Smooth muscle cell of the umbilical artery (primary cell): ENCODE data around the gene SAGE1. TPM values are rescaled to one million over a fixed set of nuclear protein-coding genes. Genes with fewer than 3 reads are reported as not detected.

Experiments used
- total RNA-seq: library from RNA; depleted of rRNA; stranded (reverse); fragments of >200 nt; gene quantifications from 2 replicates; pipeline ENCODE4 v1.2.3, GENCODE V29; 2014

The SAGE1 gene
- not detected in 2 replicates for total RNA-seq

GRCh38 chrX:135893294-135893817 is at the start of gene SAGE1, which contains the start of gene CT45A10:
Gene SAGE1 (plus strand): TSS chrX:135893716. CDS start chrX:135896243, 2,527 bp downstream.
Gene CT45A10 (minus strand): TSS chrX:135893444. CDS start chrX:135885344, 8,100 bp downstream.

DNA sequence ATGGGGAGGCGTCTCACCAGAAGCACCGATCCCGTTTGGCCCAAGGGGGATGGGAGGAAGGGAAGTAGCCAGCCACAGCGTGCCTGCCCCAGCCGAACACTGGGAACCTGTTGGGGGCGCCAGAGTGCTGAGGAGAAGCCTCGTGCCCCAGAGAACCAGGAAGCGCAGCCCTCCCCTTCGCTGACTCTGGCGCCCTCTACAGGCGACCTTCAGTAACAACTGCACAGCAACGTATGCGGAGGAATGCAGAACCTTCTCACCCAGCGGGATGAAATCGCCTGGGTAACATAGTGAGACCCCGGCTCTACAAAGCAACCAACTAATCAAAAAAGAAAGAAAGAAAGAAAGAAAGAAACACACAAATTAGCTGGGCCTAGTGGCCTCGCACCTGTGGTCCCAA is 39.1 kb upstream of the SAGE1 start, which contains the start of gene CT45A8:
CT45A8 (minus strand) TSS at position 101 of the 400 bp plus-strand sequence. CDS start 3,755 bp downstream, outside the sequence.

DNA sequence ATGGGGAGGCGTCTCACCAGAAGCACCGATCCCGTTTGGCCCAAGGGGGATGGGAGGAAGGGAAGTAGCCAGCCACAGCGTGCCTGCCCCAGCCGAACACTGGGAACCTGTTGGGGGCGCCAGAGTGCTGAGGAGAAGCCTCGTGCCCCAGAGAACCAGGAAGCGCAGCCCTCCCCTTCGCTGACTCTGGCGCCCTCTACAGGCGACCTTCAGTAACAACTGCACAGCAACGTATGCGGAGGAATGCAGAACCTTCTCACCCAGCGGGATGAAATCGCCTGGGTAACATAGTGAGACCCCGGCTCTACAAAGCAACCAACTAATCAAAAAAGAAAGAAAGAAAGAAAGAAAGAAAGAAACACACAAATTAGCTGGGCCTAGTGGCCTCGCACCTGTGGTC is 21.8 kb upstream of the SAGE1 start, which contains the start of gene CT45A9:
CT45A9 (minus strand) TSS at position 101 of the 400 bp plus-strand sequence. CDS start 3,751 bp downstream, outside the sequence.

Other genes starting within 250 kb of the SAGE1 start
- not detected in 2 replicates for gene CT45A1, start 180.1 kb upstream of the SAGE1 start, total RNA-seq
- gene CT45A3, start 125.5 kb upstream of the SAGE1 start, total RNA-seq = not detected in 2 replicates
- not detected in 2 replicates for gene CT45A5, start 108.2 kb upstream of the SAGE1 start, total RNA-seq
- not detected in 2 replicates for gene CT45A6, start 90.9 kb upstream of the SAGE1 start, total RNA-seq
- gene CT45A2, start 73.7 kb upstream of the SAGE1 start, total RNA-seq = not detected in 2 replicates
- not detected in 2 replicates for gene CT45A7, start 56.4 kb upstream of the SAGE1 start, total RNA-seq
- gene CT45A8, start 39.2 kb upstream of the SAGE1 start, total RNA-seq = not detected in 2 replicates
- not detected in 2 replicates for gene CT45A9, start 21.9 kb upstream of the SAGE1 start, total RNA-seq
- not detected in 2 replicates for gene CT45A10, start 272 bp upstream of the SAGE1 start, total RNA-seq
- 9.5 and 17.8 TPM in 2 replicates for gene MMGT1, start 80.3 kb downstream of the SAGE1 start, total RNA-seq
- 24.4 and 29.4 TPM in 2 replicates for gene SLC9A6, start 91.7 kb downstream of the SAGE1 start, total RNA-seq